Stimulated activated naive CD8-positive, alpha-beta T cell treated with anti-CD3 and anti-CD28 coated beads, Interleukin-15, amount 100 ng/mL, for 72 hours (primary cell): ENCODE results near the gene GJB3.

Experiments
- ATAC-seq: fragments of 150-1000 bp; cut with Tn5 transposase; 2 replicates; pipeline ENCODE4 v1.10.0; 2021; ENCODE audit warnings: mild to moderate bottlenecking, moderate library complexity
- DNase-seq, 2 donors: peaks; one replicate each; pipeline ENCODE4 v3.0.0; 2021 to 2022
- H3K27ac Mint-ChIP-seq, 2 donors: one replicate each; pipeline ENCODE4 v1.8.0; 2022; ENCODE audit warnings: mild to moderate bottlenecking in 2 of 2, mixed read lengths in 2 of 2, moderate library complexity in 2 of 2
- H3K27me3 Mint-ChIP-seq: one replicate; pipeline ENCODE4 v1.8.0; 2022; ENCODE audit warnings: mixed read lengths
- H3K4me1 Mint-ChIP-seq: one replicate; pipeline ENCODE4 v1.8.0; 2022; ENCODE audit warnings: mild to moderate bottlenecking, mixed read lengths
- H3K4me3 Mint-ChIP-seq, 2 donors: one replicate each; pipeline ENCODE4 v1.8.0; 2022; ENCODE audit warnings: mild to moderate bottlenecking in 2 of 2, mixed read lengths in 2 of 2, moderate library complexity in 1 of 2
- H3K9me3 Mint-ChIP-seq, 2 donors: one replicate each; pipeline ENCODE4 v1.8.0; 2022; ENCODE audit warnings: mixed read lengths in 2 of 2

Gene GJB3

DNA sequence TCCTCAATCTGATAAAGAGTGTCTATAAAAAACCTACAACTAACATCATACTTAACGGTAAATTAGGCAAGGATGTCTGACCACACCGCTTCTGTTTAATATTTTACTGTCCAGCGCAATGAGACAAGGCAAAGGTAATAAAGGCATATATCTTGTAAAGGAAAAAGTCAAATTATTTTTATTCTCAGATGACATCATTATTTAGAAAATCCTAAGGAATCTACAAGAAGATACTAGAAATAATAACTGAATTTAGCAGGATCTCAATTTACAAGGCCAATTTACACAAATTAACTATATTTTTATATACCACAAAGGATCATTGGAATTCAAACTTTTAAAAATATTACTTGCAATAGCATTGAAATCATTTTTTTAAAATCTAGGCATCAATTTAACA is 41.2 kb downstream of the GJB3 start:
- Mint-ChIP-seq H3K27me3 (no peaks in the 10 kb centered on the region), H3K27ac (no peak overlapping the region)

DNA sequence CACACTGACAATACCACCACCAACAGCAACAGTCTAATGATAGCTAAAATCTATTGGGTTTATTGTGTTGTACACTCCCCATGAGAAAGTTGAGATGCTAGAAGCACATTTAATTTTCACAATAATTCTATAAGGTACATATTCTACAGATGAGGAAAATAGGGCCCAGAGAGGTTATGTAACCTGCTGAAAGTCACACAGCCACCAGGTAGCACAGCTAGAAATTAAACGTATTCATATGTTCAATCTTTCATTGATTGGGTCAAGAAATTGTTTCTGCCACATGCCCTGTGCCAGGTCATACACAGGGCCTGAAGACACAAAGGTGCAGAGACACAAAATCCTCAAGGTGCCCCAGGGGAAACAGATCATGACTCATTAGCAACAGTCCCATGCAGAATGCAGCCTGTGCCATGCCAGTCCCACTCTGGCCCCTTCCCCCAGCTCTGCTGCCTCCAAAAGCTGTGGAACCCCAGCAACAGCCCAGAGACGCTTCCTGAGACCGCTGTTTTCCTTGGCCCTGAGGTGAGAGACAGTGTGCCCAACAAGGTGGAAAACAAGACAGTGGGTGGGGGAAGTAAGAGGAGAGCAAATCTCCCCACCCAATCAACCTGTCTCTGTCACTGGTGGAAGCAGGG is 43.9 kb downstream of the GJB3 start:
- Mint-ChIP-seq H3K27me3 (no peaks in the 10 kb centered on the region), H3K27ac (no peak overlapping the region), H3K9me3 (no peaks in the 10 kb centered on the region), H3K4me1 (no peaks in the 10 kb centered on the region), H3K4me3 (no peak overlapping the region)
- DNase-seq (no peak), ATAC-seq (no peak)

More for the DNA sequence above, 41.2 kb downstream of the GJB3 start:
- Mint-ChIP-seq H3K4me3 (no peak overlapping the region), H3K4me1 (no peaks in the 10 kb centered on the region), H3K9me3 (no peaks in the 10 kb centered on the region)
- no peak for DNase-seq
- no peak for ATAC-seq

DNA sequence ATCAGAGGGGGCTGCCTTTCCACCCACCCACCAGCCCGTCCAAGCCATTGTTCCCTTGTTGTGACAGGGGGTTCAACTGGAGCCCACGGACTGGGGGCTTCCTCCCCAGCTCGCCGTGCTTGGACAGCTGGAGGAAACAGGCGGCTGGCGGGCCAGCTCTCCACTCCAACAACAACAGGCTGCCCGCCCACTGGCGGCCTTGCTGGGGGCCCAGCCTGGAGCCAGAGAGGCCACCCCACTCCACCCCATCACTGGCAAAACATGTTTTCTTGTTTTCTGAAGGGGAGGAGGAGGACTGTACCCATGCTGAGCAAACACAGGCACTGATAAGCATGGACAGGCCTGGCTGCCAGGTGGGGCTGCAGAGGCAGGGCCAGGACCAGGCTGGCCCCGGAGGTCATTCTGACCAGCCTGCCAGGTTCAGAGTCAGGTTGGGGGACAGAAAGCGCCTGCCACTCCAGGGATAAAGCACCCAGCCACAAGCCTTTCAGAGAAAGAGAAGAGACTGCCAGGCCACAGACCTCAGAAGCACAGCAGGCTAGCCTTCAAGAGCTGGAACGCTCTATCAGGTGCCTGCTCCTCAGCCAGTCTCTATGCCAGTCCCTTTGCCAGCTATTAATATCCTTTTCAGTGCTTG is 44.6 kb downstream of the GJB3 start:
- H3K27ac Mint-ChIP-seq = no peak overlapping the region

DNA sequence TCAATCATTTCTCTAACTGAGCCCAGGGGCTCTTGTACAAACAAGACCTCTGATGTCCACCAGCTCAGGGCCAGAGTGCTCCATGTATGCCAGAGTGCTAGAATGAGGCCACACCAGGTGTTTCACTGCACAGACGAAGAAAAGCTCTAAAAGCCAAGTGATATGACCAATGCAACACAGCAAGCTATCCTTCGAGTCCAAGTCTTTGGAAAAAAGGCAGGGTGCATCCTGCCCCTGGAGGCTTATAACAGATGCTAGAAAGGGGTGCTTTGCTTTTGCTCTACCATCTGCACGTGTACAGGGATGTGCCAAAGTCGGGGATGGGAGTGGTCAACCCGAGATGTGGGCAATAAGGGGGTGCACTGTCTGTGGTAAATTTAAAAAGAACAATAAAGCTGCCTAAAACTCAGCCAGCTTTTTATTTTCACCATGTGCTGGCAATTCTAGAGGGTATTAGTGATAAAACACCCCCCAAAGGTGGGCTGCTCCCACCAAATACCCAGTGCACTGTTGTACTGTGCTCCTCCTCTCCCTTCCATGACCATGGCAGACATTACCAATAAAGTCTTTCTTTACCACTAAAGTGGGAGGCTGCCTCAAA is 46.4 kb downstream of the GJB3 start:
- ATAC-seq (no peak), DNase-seq (no peak)
- Mint-ChIP-seq H3K27ac (no peak overlapping the region), H3K27me3 (no peaks in the 10 kb centered on the region), H3K4me1 (no peaks in the 10 kb centered on the region), H3K9me3 (no peaks in the 10 kb centered on the region), H3K4me3 (no peak overlapping the region)

More for the DNA sequence above, 44.6 kb downstream of the GJB3 start:
- ATAC-seq = no peak
- DNase-seq = no peak
- Mint-ChIP-seq H3K9me3 (no peaks in the 10 kb centered on the region), H3K27me3 (no peaks in the 10 kb centered on the region), H3K4me1 (no peaks in the 10 kb centered on the region), H3K4me3 (no peak overlapping the region)

DNA sequence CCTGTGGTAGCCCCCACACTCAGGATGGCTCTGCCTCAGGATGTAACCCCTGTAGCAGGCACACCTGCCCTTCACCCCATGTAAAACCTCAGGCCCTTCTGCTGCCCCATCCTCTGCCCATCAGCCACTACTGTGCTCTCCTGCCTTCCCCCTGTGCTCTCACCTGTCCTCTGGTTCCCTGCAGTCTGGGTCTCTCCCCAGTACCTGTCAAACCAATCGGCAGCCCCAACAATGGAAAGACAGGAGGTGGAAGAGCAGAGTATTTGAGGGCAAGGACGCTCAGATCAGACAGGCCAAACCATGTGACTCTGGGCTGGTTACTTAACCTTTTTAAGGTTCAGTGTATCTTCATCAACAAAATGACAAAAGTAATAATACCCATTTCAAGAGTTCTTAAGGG is 47.6 kb downstream of the GJB3 start:
- Mint-ChIP-seq H3K4me3 (no peak overlapping the region), H3K9me3 (no peaks in the 10 kb centered on the region), H3K4me1 (no peaks in the 10 kb centered on the region), H3K27me3 (no peaks in the 10 kb centered on the region), H3K27ac (peak overlapping the region in 1 of 2 donors; percentile 5)
- ATAC-seq (no peak), DNase-seq (no peak)

DNA sequence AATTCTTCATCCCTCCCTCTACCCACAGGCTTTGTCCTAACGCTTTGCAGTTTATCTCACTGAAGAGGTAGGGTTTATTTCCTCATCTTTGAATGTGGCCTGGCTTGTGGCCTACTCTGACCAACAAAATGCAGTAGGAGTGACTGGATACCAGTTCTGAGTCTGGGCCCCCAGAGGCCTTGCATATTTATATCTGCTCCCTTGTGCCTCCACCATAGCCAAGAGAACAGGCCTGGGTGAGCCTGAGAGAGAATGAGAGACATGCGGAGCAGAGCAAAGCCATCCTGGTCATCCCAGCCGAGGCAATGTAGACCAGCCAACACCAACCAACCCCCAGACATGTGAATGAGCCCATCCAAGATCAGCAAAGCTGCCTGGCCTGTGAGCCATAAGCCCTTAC is 48.2 kb downstream of the GJB3 start:
- DNase-seq (no peak), ATAC-seq (no peak)
- Mint-ChIP-seq H3K27ac (no peak overlapping the region), H3K4me3 (no peak overlapping the region), H3K4me1 (no peaks in the 10 kb centered on the region), H3K27me3 (no peaks in the 10 kb centered on the region), H3K9me3 (no peaks in the 10 kb centered on the region)

GRCh38 chr1:34831721-34832246 is 50.8 kb downstream of the GJB3 start:
- Mint-ChIP-seq H3K4me1 (no peaks in the 10 kb centered on the region), H3K27me3 (no peaks in the 10 kb centered on the region), H3K9me3 (no peaks in the 10 kb centered on the region), H3K27ac (no peak overlapping the region), H3K4me3 (no peak overlapping the region)
- ATAC-seq (no peak), DNase-seq (no peak)

GRCh38 chr1:34833711-34834110 is 52.7 kb downstream of the GJB3 start:
- no peak for ATAC-seq
- no peak overlapping the region for H3K27ac Mint-ChIP-seq
- no peaks in the 10 kb centered on the region for H3K4me1 Mint-ChIP-seq
- H3K4me3 Mint-ChIP-seq = no peak overlapping the region
- no peak for DNase-seq
- no peaks in the 10 kb centered on the region for H3K9me3 Mint-ChIP-seq
- H3K27me3 Mint-ChIP-seq = no peaks in the 10 kb centered on the region
